Kidney epithelial cell (primary cell): ENCODE results near the gene AMIGO3. TPM values are rescaled to one million over a fixed set of nuclear protein-coding genes. Genes with fewer than 3 reads are reported as not detected.

Experiments
- DNase-seq: peaks from one replicate; pipeline ENCODE4 v3.0.0-alpha.2; 2010; ENCODE audit warnings: low read depth
- H3K27me3 ChIP-seq: 2 replicates; pipeline ENCODE4 v1.6.0; 2011; ENCODE audit warnings: low read length; ENCODE audit not compliant: control insufficient read depth, insufficient read depth
- H3K36me3 ChIP-seq: 2 replicates; pipeline ENCODE4 v1.5.1; 2011; ENCODE audit warnings: low read length; ENCODE audit not compliant: control insufficient read depth, insufficient read depth
- H3K4me3 ChIP-seq: 2 replicates; pipeline ENCODE4 v1.5.1; 2011; ENCODE audit warnings: low read depth, mild to moderate bottlenecking, control low read depth, low read length
- total RNA-seq: library from RNA; depleted of rRNA; stranded (reverse); fragments of >200 nt; gene quantifications from 2 replicates; pipeline ENCODE4 v1.2.3, GENCODE V29; 2015
- TF ChIP-seq, protein P1 (sequence below): IDR thresholded peaks from 2 replicates; pipeline ENCODE4 v1.5.1; 2011; ENCODE audit warnings: mild to moderate bottlenecking, moderate library complexity, low read length, control low read depth, inconsistent platforms; ENCODE audit not compliant: insufficient read depth, poor library complexity, severe bottlenecking

AMIGO3 gene
- total RNA-seq, 1 donor from 2014 or later, result not detected

- Histone ChIP-seq H3K4me3 (no peak overlapping the region), H3K36me3 (peaks cover 1% of the 10 kb centered on the region), H3K27me3 (no peaks in the 10 kb centered on the region)
- TF ChIP-seq, protein P1, sequence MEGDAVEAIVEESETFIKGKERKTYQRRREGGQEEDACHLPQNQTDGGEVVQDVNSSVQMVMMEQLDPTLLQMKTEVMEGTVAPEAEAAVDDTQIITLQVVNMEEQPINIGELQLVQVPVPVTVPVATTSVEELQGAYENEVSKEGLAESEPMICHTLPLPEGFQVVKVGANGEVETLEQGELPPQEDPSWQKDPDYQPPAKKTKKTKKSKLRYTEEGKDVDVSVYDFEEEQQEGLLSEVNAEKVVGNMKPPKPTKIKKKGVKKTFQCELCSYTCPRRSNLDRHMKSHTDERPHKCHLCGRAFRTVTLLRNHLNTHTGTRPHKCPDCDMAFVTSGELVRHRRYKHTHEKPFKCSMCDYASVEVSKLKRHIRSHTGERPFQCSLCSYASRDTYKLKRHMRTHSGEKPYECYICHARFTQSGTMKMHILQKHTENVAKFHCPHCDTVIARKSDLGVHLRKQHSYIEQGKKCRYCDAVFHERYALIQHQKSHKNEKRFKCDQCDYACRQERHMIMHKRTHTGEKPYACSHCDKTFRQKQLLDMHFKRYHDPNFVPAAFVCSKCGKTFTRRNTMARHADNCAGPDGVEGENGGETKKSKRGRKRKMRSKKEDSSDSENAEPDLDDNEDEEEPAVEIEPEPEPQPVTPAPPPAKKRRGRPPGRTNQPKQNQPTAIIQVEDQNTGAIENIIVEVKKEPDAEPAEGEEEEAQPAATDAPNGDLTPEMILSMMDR, result no peak
- DNase-seq, result no peak
Observed at GRCh38 chr3:49729966-49730609, 10.6 kb upstream of the AMIGO3 start.

DNA sequence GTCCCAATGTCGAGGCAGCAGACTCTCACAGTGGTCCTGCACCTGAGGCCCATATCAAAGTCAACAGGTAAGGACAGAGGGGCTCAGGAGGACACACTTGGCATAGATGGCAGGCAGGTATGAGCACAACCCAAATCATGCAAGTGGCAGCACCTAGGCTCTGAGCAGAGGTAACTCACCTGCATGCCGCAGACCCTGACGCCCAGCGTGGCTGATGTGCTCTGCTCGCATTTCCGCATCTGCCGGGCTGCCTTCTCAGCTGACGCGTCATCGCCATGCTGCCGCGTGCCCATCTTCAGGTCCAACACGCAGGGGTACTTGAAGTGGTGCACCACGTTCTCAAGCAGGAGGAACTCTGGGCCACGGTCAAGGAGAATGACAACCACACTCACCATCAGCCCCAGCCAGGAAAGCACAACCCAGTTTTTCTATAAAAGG lies 8.5 kb upstream of the AMIGO3 start:
- no peak for DNase-seq
- no peaks in the 10 kb centered on the region for H3K27me3 ChIP-seq
- H3K4me3 ChIP-seq, result no peak overlapping the region
- TF ChIP-seq, protein P1, result no peak
- H3K36me3 ChIP-seq, result peaks cover 1% of the 10 kb centered on the region

- DNase-seq, result no peak
- H3K27me3 ChIP-seq, result no peaks in the 10 kb centered on the region
- peaks cover 2% of the 10 kb centered on the region for H3K36me3 ChIP-seq
- H3K4me3 ChIP-seq, result no peak overlapping the region
- TF ChIP-seq, protein P1, result no peak
Observed at GRCh38 chr3:49727154-49727923, 7.9 kb upstream of the AMIGO3 start.

- Histone ChIP-seq H3K27me3 (no peaks in the 10 kb centered on the region), H3K36me3 (peaks cover 2% of the 10 kb centered on the region), H3K4me3 (no peak overlapping the region)
- TF ChIP-seq, protein P1, result no peak
- no peak for DNase-seq
Observed at GRCh38 chr3:49725906-49726681, 6.6 kb upstream of the AMIGO3 start.

GRCh38 chr3:49724586-49724985 lies 5.1 kb upstream of the AMIGO3 start:
- Histone ChIP-seq H3K36me3 (peaks cover 1% of the 10 kb centered on the region), H3K4me3 (peak overlapping the region; percentile 55), H3K27me3 (no peaks in the 10 kb centered on the region)
- DNase-seq, result no peak
- TF ChIP-seq, protein P1, result no peak
